Measurements from ENCODE around the gene PRDM13.

- no peak for TF ChIP-seq CTCF (IDR thresholded peaks at IDR 0.05; ENCODE audit: insufficient read depth, low read depth, low read length)
- TF ChIP-seq EZH2 (IDR thresholded peaks at IDR 0.05; ENCODE audit: insufficient read depth, low read length), result no peak
Observed at GRCh38 chr6:99591673-99592364, 14.8 kb upstream of the PRDM13 start.

All from astrocyte (in vitro differentiated cells and primary cell).